ENCODE measurements around the gene WSCD2. TPM values are rescaled to one million over a fixed set of nuclear protein-coding genes. Genes with fewer than 3 reads are reported as not detected.

The WSCD2 gene
- total RNA-seq, 2 experiments from 2014 or later: not detected

DNA sequence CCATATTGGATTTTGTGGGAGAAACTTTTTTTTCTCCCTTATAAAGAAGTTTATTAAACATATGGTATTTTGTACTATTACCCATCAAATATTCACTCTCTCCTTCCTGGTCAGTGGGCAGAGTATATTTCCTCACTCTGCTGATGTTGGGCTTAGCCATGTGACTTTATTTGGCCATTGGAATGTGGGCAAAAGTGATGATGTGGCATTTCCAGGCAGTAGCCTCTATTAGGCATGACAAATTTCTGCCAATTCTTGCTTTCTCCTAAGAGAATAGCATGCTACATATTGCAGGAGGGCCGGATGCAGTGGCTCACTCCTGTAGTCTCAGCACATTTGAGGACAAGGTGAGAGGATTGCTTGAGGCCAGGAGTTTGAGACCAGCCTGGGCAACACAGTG lies 24.4 kb upstream of the WSCD2 start:
- Histone ChIP-seq H3K27ac (ENCODE audit: low read depth in 1 of 2, low read length in 2 of 2) (no peak overlapping the region), H3K27me3 (ENCODE audit: control insufficient read depth in 1 of 2, insufficient read depth in 2 of 2, low read length in 2 of 2) (peaks cover 6 to 8% of the 10 kb centered on the region in 2 experiments), H3K9me3 (ENCODE audit: control insufficient read depth in 1 of 2, insufficient read depth in 1 of 2, low read length in 2 of 2) (no peaks in the 10 kb centered on the region), H3K4me1 (ENCODE audit: insufficient read depth, low read length) (no peaks in the 10 kb centered on the region), H3K36me3 (ENCODE audit: insufficient read depth, low read length) (no peaks in the 10 kb centered on the region), H3K4me3 (ENCODE audit: low read length) (no peak overlapping the region)
- no peak for ATAC-seq (ENCODE audit: poor library complexity)
- no peaks in the 10 kb centered on the region for H3K9me3 Mint-ChIP-seq
- TF ChIP-seq, protein P1, sequence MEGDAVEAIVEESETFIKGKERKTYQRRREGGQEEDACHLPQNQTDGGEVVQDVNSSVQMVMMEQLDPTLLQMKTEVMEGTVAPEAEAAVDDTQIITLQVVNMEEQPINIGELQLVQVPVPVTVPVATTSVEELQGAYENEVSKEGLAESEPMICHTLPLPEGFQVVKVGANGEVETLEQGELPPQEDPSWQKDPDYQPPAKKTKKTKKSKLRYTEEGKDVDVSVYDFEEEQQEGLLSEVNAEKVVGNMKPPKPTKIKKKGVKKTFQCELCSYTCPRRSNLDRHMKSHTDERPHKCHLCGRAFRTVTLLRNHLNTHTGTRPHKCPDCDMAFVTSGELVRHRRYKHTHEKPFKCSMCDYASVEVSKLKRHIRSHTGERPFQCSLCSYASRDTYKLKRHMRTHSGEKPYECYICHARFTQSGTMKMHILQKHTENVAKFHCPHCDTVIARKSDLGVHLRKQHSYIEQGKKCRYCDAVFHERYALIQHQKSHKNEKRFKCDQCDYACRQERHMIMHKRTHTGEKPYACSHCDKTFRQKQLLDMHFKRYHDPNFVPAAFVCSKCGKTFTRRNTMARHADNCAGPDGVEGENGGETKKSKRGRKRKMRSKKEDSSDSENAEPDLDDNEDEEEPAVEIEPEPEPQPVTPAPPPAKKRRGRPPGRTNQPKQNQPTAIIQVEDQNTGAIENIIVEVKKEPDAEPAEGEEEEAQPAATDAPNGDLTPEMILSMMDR (IDR thresholded peaks at IDR 0.05): no peak
- H3K4me3 Mint-ChIP-seq: no peak overlapping the region
- ChIA-PET POLR2A (no interaction called here), CTCF (no interaction called here)
- H3K36me3 Mint-ChIP-seq (ENCODE audit: low read depth): no peaks in the 10 kb centered on the region
- H3K27me3 Mint-ChIP-seq: peaks cover 33% of the 10 kb centered on the region
- no peak for DNase-seq
- intact Hi-C loops (cut with DNase I, micrococcal nuclease): loop anchor here in 1 of 2 experiments (10.0 kb wide), 1 partner anchor 350 kb away; no protein-coding TSS in a partner anchor
- H3K4me1 Mint-ChIP-seq (ENCODE audit: low read depth): no peaks in the 10 kb centered on the region
- H3K27ac Mint-ChIP-seq: no peak overlapping the region

DNA sequence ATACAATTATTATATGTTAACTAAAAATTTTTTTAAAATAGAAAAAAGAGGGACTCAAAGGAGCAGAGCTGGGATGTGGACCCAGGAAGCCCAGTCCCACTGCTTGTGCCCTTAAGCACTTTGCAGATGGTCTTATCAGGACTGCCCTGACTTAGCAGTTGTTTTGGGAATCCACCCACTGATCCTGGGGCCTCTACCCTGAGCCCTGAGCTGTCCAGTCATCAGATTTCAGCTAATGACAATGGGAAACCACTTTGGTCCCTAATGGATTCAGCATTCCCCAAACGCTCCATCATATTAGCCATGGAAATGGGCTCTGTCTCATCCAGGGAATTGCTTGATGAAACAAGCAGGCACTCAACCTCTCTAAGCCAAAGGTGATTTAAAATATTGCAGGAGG lies 22.5 kb upstream of the WSCD2 start:
- H3K27me3 Mint-ChIP-seq: peaks cover 23% of the 10 kb centered on the region

DNA sequence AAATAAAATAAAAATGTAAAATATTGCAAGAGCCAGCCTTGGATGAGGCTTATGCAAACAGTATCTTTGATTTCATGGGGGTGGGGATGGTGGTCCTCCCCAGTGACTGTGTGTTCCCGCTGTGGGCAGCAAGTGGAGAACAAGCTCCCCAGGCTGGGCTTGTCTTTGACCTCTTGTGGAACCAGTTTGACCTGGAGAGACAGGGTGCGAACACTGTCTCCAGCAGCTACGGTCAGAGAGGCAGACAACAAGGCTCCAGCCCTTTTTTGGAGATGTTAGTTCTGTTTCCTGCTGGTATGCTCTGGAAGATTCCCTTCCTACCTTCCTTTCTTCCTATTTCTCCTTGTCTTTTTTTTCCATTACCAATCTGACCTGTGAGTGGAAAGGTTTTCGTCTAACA lies 21.8 kb upstream of the WSCD2 start:
- ChIA-PET POLR2A (no interaction called here), CTCF (no interaction called here)
- H3K36me3 Mint-ChIP-seq (ENCODE audit: low read depth): no peaks in the 10 kb centered on the region
- intact Hi-C loops (cut with DNase I, micrococcal nuclease): loop anchor here in 1 of 2 experiments (10.0 kb wide), 1 partner anchor 348 kb away; no protein-coding TSS in a partner anchor
- DNase-seq (no peak), ATAC-seq (ENCODE audit: poor library complexity) (no peak)
- no peaks in the 10 kb centered on the region for H3K4me1 Mint-ChIP-seq (ENCODE audit: low read depth)
- H3K4me3 ChIP-seq (ENCODE audit: low read length): no peak overlapping the region
- H3K27ac Mint-ChIP-seq: no peak overlapping the region
- H3K4me1 ChIP-seq (ENCODE audit: insufficient read depth, low read length): no peaks in the 10 kb centered on the region
- H3K27ac ChIP-seq (ENCODE audit: low read depth in 1 of 2, low read length in 2 of 2): no peak overlapping the region
- TF ChIP-seq, protein P1 (IDR thresholded peaks at IDR 0.05): no peak
- no peaks in the 10 kb centered on the region for H3K36me3 ChIP-seq (ENCODE audit: insufficient read depth, low read length)
- peaks cover 25% of the 10 kb centered on the region for H3K27me3 Mint-ChIP-seq
- peaks cover 6 to 8% of the 10 kb centered on the region in 2 experiments for H3K27me3 ChIP-seq (ENCODE audit: control insufficient read depth in 1 of 2, insufficient read depth in 2 of 2, low read length in 2 of 2)
- H3K4me3 Mint-ChIP-seq: no peak overlapping the region
- H3K9me3 ChIP-seq (ENCODE audit: control insufficient read depth in 1 of 2, insufficient read depth in 1 of 2, low read length in 2 of 2): no peaks in the 10 kb centered on the region
- H3K9me3 Mint-ChIP-seq: no peaks in the 10 kb centered on the region

More for the DNA sequence above, 22.5 kb upstream of the WSCD2 start:
- Histone ChIP-seq H3K4me3 (ENCODE audit: low read length) (no peak overlapping the region), H3K36me3 (ENCODE audit: insufficient read depth, low read length) (no peaks in the 10 kb centered on the region), H3K27ac (ENCODE audit: low read depth in 1 of 2, low read length in 2 of 2) (no peak overlapping the region), H3K9me3 (ENCODE audit: control insufficient read depth in 1 of 2, insufficient read depth in 1 of 2, low read length in 2 of 2) (no peaks in the 10 kb centered on the region), H3K4me1 (ENCODE audit: insufficient read depth, low read length) (no peaks in the 10 kb centered on the region), H3K27me3 (ENCODE audit: control insufficient read depth in 1 of 2, insufficient read depth in 2 of 2, low read length in 2 of 2) (peaks cover 6 to 8% of the 10 kb centered on the region in 2 experiments)
- CTCF ChIA-PET: no interaction called here
- intact Hi-C loops (cut with DNase I, micrococcal nuclease): loop anchor here in 1 of 2 experiments (10.0 kb wide), 1 partner anchor 348 kb away; no protein-coding TSS in a partner anchor
- DNase-seq: no peak
- no peak overlapping the region for H3K27ac Mint-ChIP-seq
- H3K9me3 Mint-ChIP-seq: no peaks in the 10 kb centered on the region
- no peaks in the 10 kb centered on the region for H3K4me1 Mint-ChIP-seq (ENCODE audit: low read depth)
- POLR2A ChIA-PET: no interaction called here
- no peak for ATAC-seq (ENCODE audit: poor library complexity)
- H3K4me3 Mint-ChIP-seq: no peak overlapping the region
- H3K36me3 Mint-ChIP-seq (ENCODE audit: low read depth): no peaks in the 10 kb centered on the region
- TF ChIP-seq, protein P1 (IDR thresholded peaks at IDR 0.05): no peak

Measured in CD4-positive, alpha-beta T cell (primary cell).